Tibial artery (tissue), 4 donors: ENCODE results near the gene PPT1.

ENCODE experiments used
- DNase-seq, 2 donors: peaks; one replicate each; pipeline ENCODE4 v3.0.0-alpha.2; 2019
- H3K27ac ChIP-seq, 2 donors: fragments of 200-600 bp; sonication (generic) in 1 of 2; 1 replicate in 1 of 2; 2 replicates in 1 of 2; pipeline ENCODE4 v1.5.1; 2018 to 2019; ENCODE audit warnings: mild to moderate bottlenecking in 1 of 2
- H3K27me3 ChIP-seq, 2 donors: fragments of 200-600 bp; sonication (generic) in 1 of 2; one replicate each; pipeline versions ENCODE4 v1.5.1 to v1.6.0; 2016 to 2019
- H3K36me3 ChIP-seq, 3 donors: fragments of 200-600 bp; sonication (generic) in 2 of 3; one replicate each; pipeline ENCODE4 v1.5.1; 2016 to 2019; ENCODE audit warnings: mild to moderate bottlenecking in 2 of 3
- H3K4me1 ChIP-seq, 4 donors: fragments of 200-600 bp; sonication (generic) in 2 of 4; 1 replicate in 3 of 4; 2 replicates in 1 of 4; pipeline ENCODE4 v1.5.1; 2016 to 2019
- H3K4me3 ChIP-seq, 2 donors: fragments of 200-600 bp; sonication (generic) in 1 of 2; 1 replicate in 1 of 2; 2 replicates in 1 of 2; pipeline ENCODE4 v1.5.1; 2018 to 2019; ENCODE audit warnings: mild to moderate bottlenecking in 2 of 2
- H3K9me3 ChIP-seq, 3 donors: fragments of 200-600 bp; sonication (generic) in 1 of 3; one replicate each; pipeline ENCODE4 v1.5.1; 2016 to 2019
- CTCF ChIP-seq, 2 experiments: fragments of 200-600 bp in 1 of 2; fragments of 450-650 bp in 1 of 2; IDR thresholded peaks; one replicate each; pipeline ENCODE4 v1.5.1; 2017 to 2019; ENCODE audit warnings: antibody characterized with exemption in 2 of 2, mild to moderate bottlenecking in 1 of 2, moderate library complexity in 1 of 2
- intact Hi-C: fragments of 100-400 bp; cut with DNase I; formaldehyde crosslinking; loops from one replicate; pipeline ENCODE4 v1.15.0; 2023; ENCODE audit warnings: low total_unique reads

PPT1 gene

GRCh38 chr1:40050863-40051262, 46.2 kb downstream of the PPT1 start:
- intact Hi-C loops = no loop called here
- no peaks in the 10 kb centered on the region for H3K36me3 ChIP-seq
- no peaks in the 10 kb centered on the region for H3K9me3 ChIP-seq
- no peak overlapping the region for H3K4me3 ChIP-seq
- DNase-seq = no peak
- no peaks in the 10 kb centered on the region for H3K27me3 ChIP-seq
- no peak for TF ChIP-seq CTCF (IDR thresholded peaks at IDR 0.05)
- H3K4me1 ChIP-seq = peaks cover 0 to 100% (median 56%) of the 10 kb centered on the region in 4 donors
- H3K27ac ChIP-seq = peak overlapping the region; percentile 63 to 71

GRCh38 chr1:40049725-40050124, 47.3 kb downstream of the PPT1 start:
- no peaks in the 10 kb centered on the region for H3K36me3 ChIP-seq
- TF ChIP-seq CTCF (IDR thresholded peaks at IDR 0.05) = no peak
- H3K27ac ChIP-seq = peak overlapping the region; percentile 63 to 71
- peaks cover 0 to 100% (median 60%) of the 10 kb centered on the region in 4 donors for H3K4me1 ChIP-seq
- DNase-seq = no peak
- no peaks in the 10 kb centered on the region for H3K9me3 ChIP-seq
- intact Hi-C loops = no loop called here
- no peaks in the 10 kb centered on the region for H3K27me3 ChIP-seq
- no peak overlapping the region for H3K4me3 ChIP-seq

GRCh38 chr1:40047769-40048168, 49.3 kb downstream of the PPT1 start:
- TF ChIP-seq CTCF (IDR thresholded peaks at IDR 0.05) = no peak
- Histone ChIP-seq H3K4me1 (peaks cover 0 to 100% (median 58%) of the 10 kb centered on the region in 4 donors), H3K4me3 (no peak overlapping the region), H3K27me3 (no peaks in the 10 kb centered on the region), H3K27ac (peak overlapping the region; percentile 10 to 71), H3K36me3 (no peaks in the 10 kb centered on the region), H3K9me3 (no peaks in the 10 kb centered on the region)
- intact Hi-C loops = no loop called here
- no peak for DNase-seq

- no peak for DNase-seq
- peaks cover 0 to 100% (median 62%) of the 10 kb centered on the region in 4 donors for H3K4me1 ChIP-seq
- H3K27ac ChIP-seq = peak overlapping the region; percentile 10 to 71
- H3K4me3 ChIP-seq = no peak overlapping the region
- intact Hi-C loops = no loop called here
- no peaks in the 10 kb centered on the region for H3K27me3 ChIP-seq
- H3K9me3 ChIP-seq = no peaks in the 10 kb centered on the region
- TF ChIP-seq CTCF (IDR thresholded peaks at IDR 0.05) = no peak
- no peaks in the 10 kb centered on the region for H3K36me3 ChIP-seq
Measured at GRCh38 chr1:40047276-40047675, 49.8 kb downstream of the PPT1 start.

GRCh38 chr1:40045766-40046165, 51.3 kb downstream of the PPT1 start:
- peaks cover 0 to 96% (median 62%) of the 10 kb centered on the region in 4 donors for H3K4me1 ChIP-seq
- no peaks in the 10 kb centered on the region for H3K36me3 ChIP-seq
- intact Hi-C loops = no loop called here
- no peaks in the 10 kb centered on the region for H3K27me3 ChIP-seq
- H3K27ac ChIP-seq = peak overlapping the region in 1 of 2 donors; percentile 46
- no peak for DNase-seq
- TF ChIP-seq CTCF (IDR thresholded peaks at IDR 0.05) = no peak
- H3K9me3 ChIP-seq = no peaks in the 10 kb centered on the region
- no peak overlapping the region for H3K4me3 ChIP-seq

GRCh38 chr1:40045182-40045581, 51.9 kb downstream of the PPT1 start:
- intact Hi-C loops = no loop called here
- Histone ChIP-seq H3K9me3 (no peaks in the 10 kb centered on the region), H3K4me3 (no peak overlapping the region), H3K36me3 (no peaks in the 10 kb centered on the region), H3K4me1 (peaks cover 0 to 90% (median 60%) of the 10 kb centered on the region in 4 donors), H3K27me3 (no peaks in the 10 kb centered on the region), H3K27ac (peak overlapping the region in 1 of 2 donors; percentile 9)
- no peak for TF ChIP-seq CTCF (IDR thresholded peaks at IDR 0.05)
- no peak for DNase-seq
